PC-9 (cell line): ENCODE data around the gene KLK7. TPM values are rescaled to one million over a fixed set of nuclear protein-coding genes. Genes with fewer than 3 reads are reported as not detected.

ENCODE experiments used
- BruUV-seq: library from RNA; stranded (reverse); fragments of 400-500 nt; replicated peaks from 2 replicates; lab custom pipeline; 2021; lab: Mats Ljungman, UMichigan
- CTCF ChIA-PET: fragments of 300-600 bp; sonication (Branson Sonifier 250); formaldehyde crosslinking; loops from one replicate; lab custom pipeline; 2022; ENCODE audit warnings: antibody characterized with exemption; lab: Charles Lee
- POLR2A ChIA-PET: fragments of 300-600 bp; sonication (Branson Sonifier 250); formaldehyde crosslinking; loops from one replicate; lab custom pipeline; 2022; ENCODE audit warnings: antibody characterized with exemption; ENCODE audit not compliant: unreplicated experiment; lab: Charles Lee
- DNase-seq, 2 experiments: peaks; one replicate each; pipeline versions ENCODE4 v3.0.0 to v3.0.0-alpha.2; 2015 to 2022; ENCODE audit warnings: mixed read lengths in 1 of 2
- H2AFZ ChIP-seq: fragments of 200-600 bp; sonication (generic); 2 replicates; pipeline ENCODE4 v1.8.1; 2017; ENCODE audit warnings: antibody characterized with exemption
- H3F3A ChIP-seq: fragments of 200-600 bp; sonication (generic); 2 replicates; pipeline ENCODE4 v1.8.1; 2017; ENCODE audit warnings: antibody characterized with exemption, mild to moderate bottlenecking, low read depth; ENCODE audit not compliant: insufficient read depth
- H3K27ac ChIP-seq: fragments of 200-600 bp; sonication (generic); 2 replicates; pipeline ENCODE4 v1.6.1; 2016; ENCODE audit warnings: mixed run types
- H3K27me3 ChIP-seq: fragments of 200-600 bp; sonication (generic); 2 replicates; pipeline ENCODE4 v1.6.1; 2016; ENCODE audit warnings: low read depth, mixed run types; ENCODE audit not compliant: insufficient read depth
- H3K36me3 ChIP-seq: fragments of 200-600 bp; sonication (generic); 2 replicates; pipeline ENCODE4 v1.6.1; 2016; ENCODE audit warnings: low read depth, mixed run types
- H3K4me1 ChIP-seq: fragments of 200-600 bp; sonication (generic); replicated peaks from 2 replicates; pipeline ENCODE4 v1.6.1; 2016; ENCODE audit warnings: mixed run types; ENCODE audit not compliant: insufficient read depth
- H3K4me2 ChIP-seq: fragments of 200-600 bp; sonication (generic); 2 replicates; pipeline ENCODE4 v1.6.1; 2017; ENCODE audit warnings: mixed run types
- H3K4me3 ChIP-seq: fragments of 200-600 bp; sonication (generic); 2 replicates; pipeline ENCODE4 v1.6.1; 2016; ENCODE audit warnings: mixed run types
- H3K79me2 ChIP-seq: fragments of 200-600 bp; sonication (generic); 2 replicates; pipeline ENCODE4 v1.6.1; 2017; ENCODE audit warnings: low read depth, mixed run types
- H3K9me2 ChIP-seq: fragments of 200-600 bp; sonication (generic); 2 replicates; pipeline ENCODE4 v1.8.1; 2017; ENCODE audit warnings: mild to moderate bottlenecking; ENCODE audit not compliant: insufficient read depth
- H3K9me3 ChIP-seq: fragments of 200-600 bp; sonication (generic); 2 replicates; pipeline ENCODE4 v1.8.1; 2016; ENCODE audit warnings: low read depth; ENCODE audit not compliant: insufficient read depth
- H4K20me1 ChIP-seq: fragments of 200-600 bp; sonication (generic); 2 replicates; pipeline ENCODE4 v1.8.1; 2017; ENCODE audit not compliant: insufficient read depth
- EZH2 ChIP-seq: fragments of 200-600 bp; sonication (generic); IDR thresholded peaks from 2 replicates; pipeline ENCODE4 v1.8.0; 2017; ENCODE audit warnings: antibody characterized with exemption, low read depth
- intact Hi-C: fragments of 100-400 bp; cut with micrococcal nuclease; formaldehyde crosslinking; loops from one replicate; pipeline ENCODE4 v1.10.0; 2022; ENCODE audit not compliant: unreplicated experiment
- total RNA-seq: library from RNA; stranded (reverse); gene quantifications from 2 replicates; pipeline ENCODE4 v1.2.3, GENCODE V29; 2021
- TF ChIP-seq, protein P1 (sequence below): fragments of 200-600 bp; sonication (generic); conservative IDR thresholded peaks from 2 replicates; pipeline ENCODE4 v1.6.1; 2017; ENCODE audit warnings: mixed run types, antibody characterized with exemption, mild to moderate bottlenecking, moderate library complexity

The KLK7 gene
- total RNA-seq, 1 experiment from 2014 or later, result 98.1 TPM

DNA sequence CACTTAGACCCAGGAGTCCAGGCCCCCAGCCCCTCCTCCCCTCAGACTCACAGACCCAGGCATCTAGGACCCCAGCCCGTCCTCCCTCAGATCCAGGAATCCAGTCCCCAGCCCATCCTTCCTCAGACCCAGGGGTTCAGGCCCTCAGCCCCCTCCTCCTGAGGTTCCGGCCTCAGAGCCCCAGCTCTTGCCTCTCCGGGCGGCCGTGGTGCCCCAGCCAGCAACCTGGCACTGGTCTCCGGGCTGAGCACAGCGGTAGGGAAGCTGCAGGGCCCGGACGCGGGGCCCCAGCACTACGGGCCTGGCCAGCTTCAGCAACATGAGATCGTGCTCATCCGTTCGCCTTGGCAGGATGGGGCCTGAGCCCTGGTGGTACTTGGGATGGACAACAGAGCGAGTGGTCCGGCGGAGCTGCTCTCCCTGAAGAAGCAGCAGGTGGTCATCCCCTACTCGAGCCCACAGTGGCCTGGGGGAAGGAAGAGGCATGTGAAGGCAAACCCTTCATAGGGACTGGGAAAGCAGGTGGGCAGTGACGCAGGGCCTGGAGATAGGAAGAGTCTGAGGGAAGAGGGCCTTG is 32.1 kb upstream of the KLK7 start:
- H3K27ac ChIP-seq, result no peak overlapping the region
- H3K36me3 ChIP-seq, result no peaks in the 10 kb centered on the region
- ChIA-PET CTCF (interaction anchor here (0.5 to 1.5 kb wide), 3 partner anchors 48 to 82 kb away, joined by 3 to 6 read pairs (median 4); no protein-coding TSS in a partner anchor), POLR2A (no interaction called here)
- H3K9me2 ChIP-seq, result no peaks in the 10 kb centered on the region
- no peaks in the 10 kb centered on the region for H3K9me3 ChIP-seq
- H3K4me1 ChIP-seq, result peaks cover 20% of the 10 kb centered on the region
- DNase-seq, result no peak
- intact Hi-C loops, result loop anchor here (5.0 to 10.0 kb wide), 3 partner anchors 152 to 311 kb away; no protein-coding TSS in a partner anchor
- TF ChIP-seq EZH2, result no peak
- TF ChIP-seq, protein P1, sequence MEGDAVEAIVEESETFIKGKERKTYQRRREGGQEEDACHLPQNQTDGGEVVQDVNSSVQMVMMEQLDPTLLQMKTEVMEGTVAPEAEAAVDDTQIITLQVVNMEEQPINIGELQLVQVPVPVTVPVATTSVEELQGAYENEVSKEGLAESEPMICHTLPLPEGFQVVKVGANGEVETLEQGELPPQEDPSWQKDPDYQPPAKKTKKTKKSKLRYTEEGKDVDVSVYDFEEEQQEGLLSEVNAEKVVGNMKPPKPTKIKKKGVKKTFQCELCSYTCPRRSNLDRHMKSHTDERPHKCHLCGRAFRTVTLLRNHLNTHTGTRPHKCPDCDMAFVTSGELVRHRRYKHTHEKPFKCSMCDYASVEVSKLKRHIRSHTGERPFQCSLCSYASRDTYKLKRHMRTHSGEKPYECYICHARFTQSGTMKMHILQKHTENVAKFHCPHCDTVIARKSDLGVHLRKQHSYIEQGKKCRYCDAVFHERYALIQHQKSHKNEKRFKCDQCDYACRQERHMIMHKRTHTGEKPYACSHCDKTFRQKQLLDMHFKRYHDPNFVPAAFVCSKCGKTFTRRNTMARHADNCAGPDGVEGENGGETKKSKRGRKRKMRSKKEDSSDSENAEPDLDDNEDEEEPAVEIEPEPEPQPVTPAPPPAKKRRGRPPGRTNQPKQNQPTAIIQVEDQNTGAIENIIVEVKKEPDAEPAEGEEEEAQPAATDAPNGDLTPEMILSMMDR, result no peak
- H3K4me3 ChIP-seq, result no peak overlapping the region
- no peak overlapping the region for H2AFZ ChIP-seq
- peaks cover 43% of the 10 kb centered on the region for H3F3A ChIP-seq
- H3K27me3 ChIP-seq, result no peaks in the 10 kb centered on the region
- no peaks in the 10 kb centered on the region for H3K79me2 ChIP-seq
- BruUV-seq, result no TSS peak
- no peaks in the 10 kb centered on the region for H4K20me1 ChIP-seq
- H3K4me2 ChIP-seq, result no peak overlapping the region

DNA sequence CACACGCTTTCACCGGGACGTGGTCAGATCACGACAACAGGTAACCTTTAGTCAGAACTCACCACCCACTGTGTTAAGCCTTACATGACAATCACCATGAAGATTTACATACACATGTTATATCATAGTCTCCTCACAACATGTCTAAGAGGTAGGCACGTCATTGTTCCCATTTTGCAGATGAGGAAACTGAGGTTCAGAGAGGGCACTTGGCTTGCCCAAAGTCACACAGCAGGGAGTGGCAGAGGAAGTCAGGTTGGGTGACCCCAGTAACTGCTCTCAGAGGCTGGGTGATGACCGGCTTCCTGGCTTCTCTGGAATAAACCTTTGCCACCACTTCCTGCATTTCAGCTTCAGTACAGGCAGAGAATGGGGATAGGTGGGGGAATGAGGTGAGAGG is 30.5 kb upstream of the KLK7 start:
- Histone ChIP-seq H4K20me1 (no peaks in the 10 kb centered on the region), H3K9me3 (no peaks in the 10 kb centered on the region), H3K27ac (no peak overlapping the region), H3K4me3 (no peak overlapping the region), H3K4me2 (no peak overlapping the region), H3K79me2 (no peaks in the 10 kb centered on the region), H3K36me3 (no peaks in the 10 kb centered on the region), H2AFZ (no peak overlapping the region), H3K4me1 (peaks cover 21% of the 10 kb centered on the region), H3K9me2 (no peaks in the 10 kb centered on the region), H3F3A (peaks cover 33% of the 10 kb centered on the region), H3K27me3 (no peaks in the 10 kb centered on the region)
- POLR2A ChIA-PET, result no interaction called here
- no peak for TF ChIP-seq EZH2
- TF ChIP-seq, protein P1, result no peak
- intact Hi-C loops, result loop anchor here (10.0 kb wide), 2 partner anchors 209 to 309 kb away; no protein-coding TSS in a partner anchor
- BruUV-seq, result no TSS peak
- CTCF ChIA-PET, result interaction anchor here (0.6 kb wide), 1 partner anchor 57 kb away, joined by 10 read pairs; no protein-coding TSS in a partner anchor
- no peak for DNase-seq

DNA sequence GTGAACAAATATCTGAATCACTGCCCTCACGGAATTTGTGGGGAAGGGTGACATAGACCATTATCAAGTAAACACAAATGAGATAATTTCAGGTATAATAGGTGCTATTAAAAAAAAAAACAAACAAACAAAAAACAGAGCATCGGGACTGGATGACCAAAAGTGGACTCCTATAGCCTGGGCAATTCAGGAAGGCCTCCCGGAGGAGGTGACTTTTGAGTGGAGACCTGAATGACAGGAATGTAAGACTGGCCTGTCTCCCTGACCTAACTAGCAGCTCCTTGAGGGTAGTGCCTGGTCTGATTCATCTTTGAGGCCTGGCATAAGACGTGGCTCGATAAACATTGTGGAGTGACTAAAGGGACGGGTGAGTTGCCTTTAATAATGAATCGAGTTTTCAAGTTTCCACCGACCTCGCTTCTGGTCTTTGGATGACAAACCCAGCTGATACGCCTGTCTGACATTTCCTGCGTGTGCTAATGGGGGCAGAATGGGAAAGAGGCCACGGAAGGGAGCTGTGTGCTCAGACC is 29.0 kb upstream of the KLK7 start:
- POLR2A ChIA-PET, result no interaction called here
- Histone ChIP-seq H3K4me2 (no peak overlapping the region), H3K9me2 (no peaks in the 10 kb centered on the region), H4K20me1 (no peaks in the 10 kb centered on the region), H3K9me3 (no peaks in the 10 kb centered on the region), H2AFZ (no peak overlapping the region), H3K27me3 (no peaks in the 10 kb centered on the region), H3K4me3 (no peak overlapping the region), H3K4me1 (peaks cover 19% of the 10 kb centered on the region), H3K36me3 (no peaks in the 10 kb centered on the region), H3F3A (peaks cover 26% of the 10 kb centered on the region; the same call in 1 of the 2 replicates), H3K79me2 (no peaks in the 10 kb centered on the region), H3K27ac (no peak overlapping the region)
- DNase-seq, result no peak
- BruUV-seq, result no TSS peak
- intact Hi-C loops, result loop anchor here (10.0 kb wide), 2 partner anchors 208 to 308 kb away; no protein-coding TSS in a partner anchor
- CTCF ChIA-PET, result interaction anchor here (0.7 kb wide), 1 partner anchor 130 kb away, joined by 3 read pairs; no protein-coding TSS in a partner anchor
- no peak for TF ChIP-seq EZH2
- TF ChIP-seq, protein P1, result no peak
